ENCODE data around the gene CDCA7L.

GRCh38 chr7:21947946-21948345 lies 2.2 kb upstream of the CDCA7L start:
- TF ChIP-seq EZH2 (IDR thresholded peaks at IDR 0.05) (no peak), MAX (IDR thresholded peaks at IDR 0.05) (no peak), CTCF (IDR thresholded peaks at IDR 0.05 in 2 of 3, conservative IDR thresholded peaks at IDR 0.05 in 1 of 3; ENCODE audit: borderline replicate concordance in 1 of 3, insufficient read depth in 1 of 3, low read depth in 2 of 3, low read length in 2 of 3) (no peak), ZNF274 (IDR thresholded peaks at IDR 0.05; ENCODE audit: low read depth, low read length) (no peak), POLR2AphosphoS5 (IDR thresholded peaks at IDR 0.05; ENCODE audit: low read depth, low read length) (no peak), ZBTB33 (IDR thresholded peaks at IDR 0.05; ENCODE audit: extremely low read depth, insufficient replicate concordance, low read length) (no peak), REST (IDR thresholded peaks at IDR 0.05; ENCODE audit: low read depth) (no peak), POLR2A (IDR thresholded peaks at IDR 0.05; ENCODE audit: borderline replicate concordance, extremely low read depth, insufficient read depth, insufficient read length) (no peak), YY1 (IDR thresholded peaks at IDR 0.05; ENCODE audit: extremely low read depth, insufficient replicate concordance, low read depth, low read length) (no peak), RAD21 (IDR thresholded peaks at IDR 0.05; ENCODE audit: low read depth) (no peak), JUND (IDR thresholded peaks at IDR 0.05) (no peak), SRF (IDR thresholded peaks at IDR 0.05; ENCODE audit: low read depth) (no peak), EZH2phosphoT487 (IDR thresholded peaks at IDR 0.05; ENCODE audit: borderline replicate concordance) (no peak)
